Measurements from ENCODE around the gene RPL10A.

GRCh38 chr6:35461270-35461669 lies 6.9 kb upstream of the RPL10A start:
- TF ChIP-seq ZNF274 (IDR thresholded peaks at IDR 0.05; ENCODE audit: borderline replicate concordance, extremely low read depth, low read length) (no peak), CHD2 (IDR thresholded peaks at IDR 0.05; ENCODE audit: low read length) (no peak), JUND (IDR thresholded peaks at IDR 0.05; ENCODE audit: low read length) (no peak), USF2 (IDR thresholded peaks at IDR 0.05; ENCODE audit: low read length) (no peak), POLR2AphosphoS5 (IDR thresholded peaks at IDR 0.05; ENCODE audit: low read depth, low read length) (no peak), POLR2A (IDR thresholded peaks at IDR 0.05; ENCODE audit: control extremely low read depth in 1 of 2, low read depth in 2 of 2, low read length in 2 of 2) (no peak), CBX5 (IDR thresholded peaks at IDR 0.05; ENCODE audit: low read depth, low read length) (no peak), GABPA (IDR thresholded peaks at IDR 0.05; ENCODE audit: borderline replicate concordance, insufficient read depth, low read length) (no peak), SUZ12 (IDR thresholded peaks at IDR 0.05; ENCODE audit: low read length) (no peak), SIN3A (conservative IDR thresholded peaks at IDR 0.05 in 1 of 2, IDR thresholded peaks at IDR 0.05 in 1 of 2; ENCODE audit: low read depth in 1 of 2, low read length in 2 of 2) (no peak), CTCF (IDR thresholded peaks at IDR 0.05; ENCODE audit: control extremely low read depth in 1 of 3, insufficient read depth in 1 of 3, low read depth in 1 of 3, low read length in 3 of 3) (no peak), TAF7 (optimal IDR thresholded peaks at IDR 0.05; ENCODE audit: borderline replicate concordance, low read depth, low read length) (no peak), E2F6 (IDR thresholded peaks at IDR 0.05) (no peak), EP300 (IDR thresholded peaks at IDR 0.05; ENCODE audit: borderline replicate concordance in 1 of 2, low read depth in 2 of 2, low read length in 2 of 2) (no peak)

All from H1 (cell line).